Measurements from ENCODE around the gene MCF2L2. TPM values are rescaled to one million over a fixed set of nuclear protein-coding genes. Genes with fewer than 3 reads are reported as not detected.
A peak's percentile ranks its signal among the peaks of the same experiment; 100 is the strongest.

The MCF2L2 gene
- total and polyA plus RNA-seq, 9 of the 15 experiments (the other 6 are each of a cell fraction or from before 2014, with no cell fraction given): 0.56 to 4.2 (median 3.0) TPM

GRCh38 chr3:183220828-183221227 is 207.6 kb downstream of the MCF2L2 start:
- BruUV-seq (replicated peaks): no TSS peak
- Histone ChIP-seq H3K9ac (ENCODE audit: insufficient read depth in 1 of 2, low read depth in 2 of 2, low read length in 2 of 2) (no peak overlapping the region), H3K36me3 (ENCODE audit: control insufficient read depth, insufficient read depth, low read length) (no peaks in the 10 kb centered on the region), H3K27ac (ENCODE audit: extremely low read depth, low read depth, low read length) (no peak overlapping the region), H3K27me3 (ENCODE audit: control insufficient read depth in 2 of 2, insufficient read depth in 2 of 2, low read length in 2 of 2) (no peaks in the 10 kb centered on the region), H3K9me1 (ENCODE audit: control insufficient read depth, insufficient read depth, low read length) (no peaks in the 10 kb centered on the region), H3K9me3 (replicated peaks; ENCODE audit: control insufficient read depth, insufficient read depth, low read depth, low read length) (no peaks in the 10 kb centered on the region), H3K4me3 (no peak overlapping the region), H4K20me1 (replicated peaks; ENCODE audit: control insufficient read depth, insufficient read depth, low read length) (no peaks in the 10 kb centered on the region), H2AFZ (ENCODE audit: low read depth, low read length) (no peak overlapping the region), H3K4me1 (replicated peaks in 1 of 2; ENCODE audit: control insufficient read depth in 2 of 2, insufficient read depth in 2 of 2, low read length in 2 of 2) (peaks cover 6 to 20% of the 10 kb centered on the region in 2 experiments; a peak in 4 of 5 replicates), H3K4me2 (ENCODE audit: insufficient read depth, low read length) (no peak overlapping the region), H3K79me2 (ENCODE audit: control insufficient read depth, insufficient read depth, low read length) (no peaks in the 10 kb centered on the region)
- FAIRE-seq: no peak
- in situ Hi-C loops (cut with MboI) (no loop called here), intact Hi-C loops (cut with micrococcal nuclease) (no loop called here)
- CTCF ChIA-PET (ENCODE audit: low intra/inter-chr PET ratio): no interaction called here
- ATAC-seq: peak; percentile 16; the same call in 1 of the 3 replicates
- DNase-seq (ENCODE audit: extremely low read depth in 1 of 4, low spot score in 3 of 4): no peak
- POLR2A ChIA-PET: interaction anchor here (0.7 kb wide), 1 partner anchor 1214 kb away, joined by 4 read pairs; no protein-coding TSS in a partner anchor
- WGBS (ENCODE audit: insufficient coverage, low coverage, missing lambda C conversion rate): 66% methylated on average over 5 of the region's 5 CpGs
- TF ChIP-seq MEF2D (tag; conservative IDR thresholded peaks at IDR 0.05; ENCODE audit: low read depth): no peak
- no peak for TF ChIP-seq JUND (IDR thresholded peaks at IDR 0.05; ENCODE audit: borderline replicate concordance, low read depth, low read length)
- no peak for TF ChIP-seq JUND (tag; IDR thresholded peaks at IDR 0.05; ENCODE audit: borderline replicate concordance, low read depth, low read length)
- peak; percentile 58 for TF ChIP-seq MEIS2 (IDR thresholded peaks at IDR 0.05; ENCODE audit: partially characterized antibody)

GRCh38 chr3:183218826-183219225 is 209.6 kb downstream of the MCF2L2 start:
- in situ Hi-C loops (cut with MboI) (no loop called here), intact Hi-C loops (cut with micrococcal nuclease) (no loop called here)
- ChIA-PET POLR2A (interaction anchor here (1.2 to 1.9 kb wide), 2 partner anchors 9 to 11 kb away, joined by 4 to 6 read pairs; no protein-coding TSS in a partner anchor), CTCF (ENCODE audit: low intra/inter-chr PET ratio) (no interaction called here)
- Histone ChIP-seq H3K79me2 (ENCODE audit: control insufficient read depth, insufficient read depth, low read length) (no peaks in the 10 kb centered on the region), H3K9me1 (ENCODE audit: control insufficient read depth, insufficient read depth, low read length) (no peaks in the 10 kb centered on the region), H4K20me1 (replicated peaks; ENCODE audit: control insufficient read depth, insufficient read depth, low read length) (no peaks in the 10 kb centered on the region), H3K36me3 (ENCODE audit: control insufficient read depth, insufficient read depth, low read length) (no peaks in the 10 kb centered on the region), H3K4me3 (no peak overlapping the region), H3K27me3 (ENCODE audit: control insufficient read depth in 2 of 2, insufficient read depth in 2 of 2, low read length in 2 of 2) (no peaks in the 10 kb centered on the region), H3K9me3 (replicated peaks; ENCODE audit: control insufficient read depth, insufficient read depth, low read depth, low read length) (no peaks in the 10 kb centered on the region), H3K4me2 (ENCODE audit: insufficient read depth, low read length) (no peak overlapping the region), H3K4me1 (replicated peaks in 1 of 2; ENCODE audit: control insufficient read depth in 2 of 2, insufficient read depth in 2 of 2, low read length in 2 of 2) (peaks cover 0 to 9% of the 10 kb centered on the region in 2 experiments; a peak in 3 of 5 replicates), H3K9ac (ENCODE audit: insufficient read depth in 1 of 2, low read depth in 2 of 2, low read length in 2 of 2) (no peak overlapping the region), H2AFZ (ENCODE audit: low read depth, low read length) (no peak overlapping the region), H3K27ac (ENCODE audit: extremely low read depth, low read depth, low read length) (no peak overlapping the region)
- no TSS peak for BruUV-seq (replicated peaks)
- no peak for DNase-seq (ENCODE audit: extremely low read depth in 1 of 4, low spot score in 3 of 4)
- FAIRE-seq: no peak
- 53% methylated on average over 2 of the region's 2 CpGs for WGBS (ENCODE audit: insufficient coverage, low coverage, missing lambda C conversion rate)
- no peak for ATAC-seq
- TF ChIP-seq REST (IDR thresholded peaks at IDR 0.05; ENCODE audit: borderline replicate concordance): no peak
- no peak for TF ChIP-seq REST (CRISPR knock-in tag; IDR thresholded peaks at IDR 0.05; ENCODE audit: low read depth)
- TF ChIP-seq BHLHE40 (IDR thresholded peaks at IDR 0.05; ENCODE audit: low read length): no peak
- no peak for TF ChIP-seq NR4A1 (CRISPR knock-in tag; IDR thresholded peaks at IDR 0.05)
- no peak for TF ChIP-seq NR4A1 (tag; IDR thresholded peaks at IDR 0.05)
